MM.1S (cell line): ENCODE results near the gene ST6GAL1.

Experiments
- DNase-seq: peaks from one replicate; pipeline ENCODE4 v3.0.0-alpha.2; 2015
- H2AFZ ChIP-seq: fragments of 300-600 bp; sonication (generic); 2 replicates; pipeline ENCODE4 v1.6.0; 2016; ENCODE audit warnings: antibody characterized with exemption, low read length
- H3F3A ChIP-seq: fragments of 300-600 bp; sonication (generic); 2 replicates; pipeline ENCODE4 v1.6.1; 2016; ENCODE audit warnings: mild to moderate bottlenecking, antibody characterized with exemption, low read length, moderate library complexity, mixed read lengths; ENCODE audit not compliant: insufficient read depth
- H3K27ac ChIP-seq: fragments of 300-600 bp; sonication (generic); 2 replicates; pipeline ENCODE4 v1.5.1; 2016; ENCODE audit warnings: mild to moderate bottlenecking, low read length
- H3K27me3 ChIP-seq: fragments of 300-600 bp; sonication (generic); replicated peaks from 2 replicates; pipeline ENCODE4 v1.6.0; 2016; ENCODE audit warnings: low read length; ENCODE audit not compliant: insufficient read depth
- H3K36me3 ChIP-seq: fragments of 300-600 bp; sonication (generic); replicated peaks from 2 replicates; pipeline ENCODE4 v1.6.1; 2016; ENCODE audit warnings: mild to moderate bottlenecking, low read length, mixed read lengths; ENCODE audit not compliant: insufficient read depth
- H3K4me1 ChIP-seq: fragments of 300-600 bp; sonication (generic); 2 replicates; pipeline ENCODE4 v1.6.1; 2016; ENCODE audit warnings: low read length, mixed read lengths
- H3K4me2 ChIP-seq: fragments of 300-600 bp; sonication (generic); 2 replicates; pipeline ENCODE4 v1.6.0; 2016; ENCODE audit warnings: low read depth, low read length
- H3K4me3 ChIP-seq: fragments of 300-600 bp; sonication (generic); 2 replicates; pipeline ENCODE4 v1.5.1; 2016; ENCODE audit warnings: low read length, mixed read lengths
- H3K79me2 ChIP-seq: fragments of 300-600 bp; sonication (generic); 2 replicates; pipeline ENCODE4 v1.6.1; 2016; ENCODE audit warnings: mixed run types, low read length, mixed read lengths
- H3K9ac ChIP-seq: fragments of 300-600 bp; sonication (generic); 2 replicates; pipeline ENCODE4 v1.6.1; 2016; ENCODE audit warnings: low read length, mixed read lengths
- H3K9me2 ChIP-seq: fragments of 300-600 bp; sonication (generic); replicated peaks from 2 replicates; pipeline ENCODE4 v1.6.1; 2016; ENCODE audit warnings: mild to moderate bottlenecking, low read length, mixed read lengths; ENCODE audit not compliant: insufficient read depth
- H3K9me3 ChIP-seq: fragments of 300-600 bp; sonication (generic); replicated peaks from 2 replicates; pipeline ENCODE4 v1.6.1; 2016; ENCODE audit warnings: mild to moderate bottlenecking, low read length, mixed read lengths; ENCODE audit not compliant: insufficient read depth
- H4K20me1 ChIP-seq: fragments of 300-600 bp; sonication (generic); 2 replicates; pipeline ENCODE4 v1.6.1; 2016; ENCODE audit warnings: mild to moderate bottlenecking, low read length, moderate library complexity, mixed read lengths; ENCODE audit not compliant: insufficient read depth
- EZH2 ChIP-seq: fragments of 300-600 bp; sonication (generic); optimal IDR thresholded peaks from 2 replicates; pipeline ENCODE3; 2017; ENCODE audit warnings: low read depth, mild to moderate bottlenecking, antibody characterized with exemption, low read length, mixed read lengths
- EZH2phosphoT487 ChIP-seq: fragments of 300-600 bp; sonication (generic); IDR thresholded peaks from 2 replicates; pipeline ENCODE4 v1.6.1; 2018; ENCODE audit warnings: antibody characterized with exemption, low read length
- TF ChIP-seq, protein P1 (sequence below): fragments of 300-600 bp; sonication (generic); IDR thresholded peaks from 2 replicates; pipeline ENCODE4 v1.5.1; 2016; ENCODE audit warnings: antibody characterized with exemption, low read length, mixed read lengths

ST6GAL1 gene

GRCh38 chr3:187044206-187044605 lies 113.9 kb downstream of the ST6GAL1 start:
- Histone ChIP-seq H3K79me2 (peaks cover 96% of the 10 kb centered on the region), H3K27me3 (no peaks in the 10 kb centered on the region), H3K4me1 (peaks cover 54% of the 10 kb centered on the region), H4K20me1 (no peaks in the 10 kb centered on the region), H3K9me2 (no peaks in the 10 kb centered on the region), H3K4me2 (peak overlapping the region; percentile 13; the same call in 1 of the 2 replicates), H3K9ac (peak overlapping the region; percentile 15; the same call in 1 of the 2 replicates), H3K36me3 (peaks cover 34% of the 10 kb centered on the region), H3K27ac (peak overlapping the region; percentile 61), H3K9me3 (no peaks in the 10 kb centered on the region), H3K4me3 (no peak overlapping the region), H2AFZ (no peak overlapping the region), H3F3A (peaks cover 17% of the 10 kb centered on the region)
- peak; percentile 19 for DNase-seq
- TF ChIP-seq EZH2phosphoT487, result no peak
- TF ChIP-seq EZH2, result no peak
- TF ChIP-seq, protein P1, sequence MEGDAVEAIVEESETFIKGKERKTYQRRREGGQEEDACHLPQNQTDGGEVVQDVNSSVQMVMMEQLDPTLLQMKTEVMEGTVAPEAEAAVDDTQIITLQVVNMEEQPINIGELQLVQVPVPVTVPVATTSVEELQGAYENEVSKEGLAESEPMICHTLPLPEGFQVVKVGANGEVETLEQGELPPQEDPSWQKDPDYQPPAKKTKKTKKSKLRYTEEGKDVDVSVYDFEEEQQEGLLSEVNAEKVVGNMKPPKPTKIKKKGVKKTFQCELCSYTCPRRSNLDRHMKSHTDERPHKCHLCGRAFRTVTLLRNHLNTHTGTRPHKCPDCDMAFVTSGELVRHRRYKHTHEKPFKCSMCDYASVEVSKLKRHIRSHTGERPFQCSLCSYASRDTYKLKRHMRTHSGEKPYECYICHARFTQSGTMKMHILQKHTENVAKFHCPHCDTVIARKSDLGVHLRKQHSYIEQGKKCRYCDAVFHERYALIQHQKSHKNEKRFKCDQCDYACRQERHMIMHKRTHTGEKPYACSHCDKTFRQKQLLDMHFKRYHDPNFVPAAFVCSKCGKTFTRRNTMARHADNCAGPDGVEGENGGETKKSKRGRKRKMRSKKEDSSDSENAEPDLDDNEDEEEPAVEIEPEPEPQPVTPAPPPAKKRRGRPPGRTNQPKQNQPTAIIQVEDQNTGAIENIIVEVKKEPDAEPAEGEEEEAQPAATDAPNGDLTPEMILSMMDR, result no peak

DNA sequence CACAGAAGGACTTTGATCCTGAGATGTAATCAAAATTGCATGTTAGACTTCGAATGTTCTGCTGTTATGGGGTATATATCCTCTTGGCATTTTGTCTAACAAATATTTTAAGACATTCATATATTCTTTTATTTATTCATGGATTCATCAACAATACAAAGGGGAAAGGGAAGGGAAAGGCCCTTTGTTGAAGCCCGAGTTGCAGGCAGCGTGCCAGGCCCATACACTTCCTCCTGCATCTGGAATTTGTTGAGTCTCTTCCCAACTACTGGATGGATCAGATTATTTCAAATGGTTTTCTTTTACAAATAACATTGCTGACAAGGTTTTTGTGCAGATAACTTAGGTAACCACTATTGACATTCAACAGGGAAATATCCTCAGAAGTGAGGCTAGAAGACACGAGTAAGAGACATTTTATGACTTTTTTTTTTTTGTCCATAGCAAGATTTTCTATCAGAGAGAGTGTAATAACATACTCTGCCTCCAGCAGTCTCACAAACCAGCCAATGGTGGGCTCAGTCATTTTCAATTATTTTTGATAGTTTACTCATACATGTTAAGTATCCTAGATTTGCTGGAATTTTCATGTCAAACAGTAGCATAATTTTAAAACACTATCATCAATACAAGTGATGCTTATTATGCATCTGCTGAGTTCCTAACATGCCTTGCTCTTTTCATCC lies 114.7 kb downstream of the ST6GAL1 start:
- Histone ChIP-seq H3K79me2 (peaks cover 96% of the 10 kb centered on the region), H3K36me3 (peaks cover 34% of the 10 kb centered on the region), H3K9me2 (no peaks in the 10 kb centered on the region), H3F3A (peaks cover 17% of the 10 kb centered on the region), H3K9ac (no peak overlapping the region), H2AFZ (no peak overlapping the region), H3K27ac (peak overlapping the region; percentile 61; the same call in 1 of the 2 replicates), H3K9me3 (no peaks in the 10 kb centered on the region), H4K20me1 (no peaks in the 10 kb centered on the region), H3K4me3 (no peak overlapping the region), H3K27me3 (no peaks in the 10 kb centered on the region), H3K4me1 (peaks cover 47% of the 10 kb centered on the region), H3K4me2 (no peak overlapping the region)
- no peak for TF ChIP-seq EZH2
- TF ChIP-seq, protein P1, result peak; percentile 28; the same call in 1 of the 2 replicates
- no peak for TF ChIP-seq EZH2phosphoT487
- no peak for DNase-seq

- Histone ChIP-seq H3F3A (peaks cover 17% of the 10 kb centered on the region), H3K4me3 (no peak overlapping the region), H3K9ac (no peak overlapping the region), H2AFZ (no peak overlapping the region), H3K9me3 (no peaks in the 10 kb centered on the region), H4K20me1 (no peaks in the 10 kb centered on the region), H3K4me1 (peaks cover 37% of the 10 kb centered on the region), H3K9me2 (no peaks in the 10 kb centered on the region), H3K27ac (no peak overlapping the region), H3K79me2 (peaks cover 96% of the 10 kb centered on the region), H3K36me3 (peaks cover 34% of the 10 kb centered on the region), H3K4me2 (no peak overlapping the region), H3K27me3 (no peaks in the 10 kb centered on the region)
- TF ChIP-seq EZH2 (no peak), EZH2phosphoT487 (no peak)
- TF ChIP-seq, protein P1, result no peak
- no peak for DNase-seq
These were observed 115.7 kb downstream of the ST6GAL1 start for GRCh38 chr3:187046033-187046432.
